GM13977 (cell line): ENCODE measurements around the gene KCND3.

Source experiments
- DNase-seq: peaks from one replicate; pipeline ENCODE4 v3.0.0; 2012; ENCODE audit warnings: low spot score
- in situ Hi-C: fragments of 300-500 bp; cut with MboI; formaldehyde crosslinking; loops from one replicate; pipeline ENCODE4 v1.12.0; 2022; ENCODE audit warnings: low sequenced_read_pairs, low pct_unique_long_range_greater_than_20kb, mixed read lengths, inconsistent platforms; ENCODE audit not compliant: unreplicated experiment
- TF ChIP-seq, protein P1 (sequence below): IDR thresholded peaks from 2 replicates; pipeline ENCODE4 v1.5.1; 2012; ENCODE audit warnings: mild to moderate bottlenecking, control low read depth; ENCODE audit not compliant: insufficient read depth; ENCODE audit errors: extremely low read depth, missing control alignments

The KCND3 gene

DNA sequence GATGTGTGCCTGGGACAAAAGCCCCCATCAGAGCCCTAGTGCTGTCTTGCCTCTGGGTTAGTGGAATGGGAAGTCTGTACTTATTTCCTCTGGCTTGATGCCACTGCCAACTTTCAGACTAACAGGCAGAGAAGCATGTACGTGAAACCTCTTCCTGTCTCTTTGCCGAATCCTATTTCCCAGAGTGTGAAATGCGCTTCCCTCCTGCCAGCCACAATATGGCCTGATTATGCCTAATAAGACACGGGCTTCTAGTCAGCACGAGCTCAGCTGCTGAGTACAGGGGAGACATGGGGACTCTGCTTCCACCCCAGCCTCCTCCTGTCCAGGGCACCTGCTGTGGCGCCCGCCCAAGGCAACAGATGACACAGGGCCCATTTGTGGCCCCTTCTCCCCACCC is 111.4 kb downstream of the KCND3 start:
- no peak for DNase-seq
- TF ChIP-seq, protein P1, sequence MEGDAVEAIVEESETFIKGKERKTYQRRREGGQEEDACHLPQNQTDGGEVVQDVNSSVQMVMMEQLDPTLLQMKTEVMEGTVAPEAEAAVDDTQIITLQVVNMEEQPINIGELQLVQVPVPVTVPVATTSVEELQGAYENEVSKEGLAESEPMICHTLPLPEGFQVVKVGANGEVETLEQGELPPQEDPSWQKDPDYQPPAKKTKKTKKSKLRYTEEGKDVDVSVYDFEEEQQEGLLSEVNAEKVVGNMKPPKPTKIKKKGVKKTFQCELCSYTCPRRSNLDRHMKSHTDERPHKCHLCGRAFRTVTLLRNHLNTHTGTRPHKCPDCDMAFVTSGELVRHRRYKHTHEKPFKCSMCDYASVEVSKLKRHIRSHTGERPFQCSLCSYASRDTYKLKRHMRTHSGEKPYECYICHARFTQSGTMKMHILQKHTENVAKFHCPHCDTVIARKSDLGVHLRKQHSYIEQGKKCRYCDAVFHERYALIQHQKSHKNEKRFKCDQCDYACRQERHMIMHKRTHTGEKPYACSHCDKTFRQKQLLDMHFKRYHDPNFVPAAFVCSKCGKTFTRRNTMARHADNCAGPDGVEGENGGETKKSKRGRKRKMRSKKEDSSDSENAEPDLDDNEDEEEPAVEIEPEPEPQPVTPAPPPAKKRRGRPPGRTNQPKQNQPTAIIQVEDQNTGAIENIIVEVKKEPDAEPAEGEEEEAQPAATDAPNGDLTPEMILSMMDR, result no peak
- in situ Hi-C loops, result no loop called here

DNA sequence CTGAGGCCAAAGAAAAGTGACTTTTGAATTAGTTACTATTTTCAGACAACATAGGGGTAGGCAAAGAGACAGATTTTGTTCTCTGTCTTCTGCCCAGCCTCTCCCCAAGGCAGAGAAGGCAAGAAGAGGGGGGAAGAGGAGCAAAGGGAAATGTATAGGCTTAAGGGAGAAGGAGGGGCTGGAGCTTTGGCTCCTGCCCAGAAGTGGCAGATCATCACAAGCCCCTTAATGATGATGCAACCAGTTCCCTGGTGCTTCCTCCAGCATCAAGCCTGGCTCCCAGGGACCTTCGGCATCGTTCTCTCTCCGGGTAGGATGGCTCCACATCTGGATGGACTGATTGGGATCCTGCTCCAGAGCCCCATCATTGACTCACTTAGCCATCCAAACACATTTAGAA is 112.8 kb downstream of the KCND3 start:
- TF ChIP-seq, protein P1, result no peak
- no peak for DNase-seq
- in situ Hi-C loops, result no loop called here

DNA sequence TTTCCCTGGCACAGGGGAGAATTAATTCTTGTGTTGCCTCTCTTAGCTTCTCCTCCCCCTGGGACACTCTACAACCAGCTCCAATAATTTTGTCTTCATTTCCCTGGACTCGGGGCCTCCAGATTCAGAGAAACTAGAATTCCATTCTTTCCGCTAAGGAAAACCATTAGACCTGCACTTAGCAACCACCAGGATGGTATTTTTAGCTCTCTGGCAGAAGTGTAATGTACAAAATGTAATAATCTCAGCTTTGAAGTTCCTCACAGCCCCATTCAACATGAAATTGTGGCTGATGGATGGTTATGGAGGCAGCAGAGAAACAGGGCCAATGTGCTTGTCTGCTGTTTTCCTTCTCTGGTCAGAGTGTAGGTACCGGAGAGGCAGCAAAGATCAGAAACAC is 113.8 kb downstream of the KCND3 start:
- TF ChIP-seq, protein P1, result no peak
- in situ Hi-C loops, result no loop called here
- no peak for DNase-seq

DNA sequence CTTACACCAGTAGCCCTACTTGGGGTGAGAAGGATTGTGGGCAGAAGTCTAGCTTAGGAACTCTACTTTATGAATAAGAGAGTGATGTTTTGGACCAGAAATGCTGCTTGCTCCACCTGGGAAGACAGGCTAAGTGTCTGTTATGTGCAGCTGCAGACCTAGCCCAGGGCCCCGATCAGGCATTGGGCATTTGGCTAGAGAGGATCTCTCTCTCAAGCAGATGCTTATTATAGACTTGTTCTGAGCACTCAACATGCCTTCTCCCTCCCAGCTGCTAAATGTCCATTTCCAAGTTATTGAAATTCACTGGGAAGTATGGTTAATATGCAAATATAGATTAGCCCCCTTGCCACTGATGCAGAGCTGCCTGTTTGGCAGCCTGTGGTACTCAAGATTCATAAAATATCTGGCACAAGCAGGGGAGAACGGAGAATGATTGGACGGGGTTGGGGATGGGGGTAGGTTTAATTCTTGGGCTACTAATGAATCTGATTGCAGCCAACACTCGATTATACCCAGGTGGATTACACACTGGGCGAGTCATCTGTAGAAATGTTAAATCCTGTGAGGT is 115.9 kb downstream of the KCND3 start:
- TF ChIP-seq, protein P1, result no peak
- in situ Hi-C loops, result no loop called here
- DNase-seq, result no peak

DNA sequence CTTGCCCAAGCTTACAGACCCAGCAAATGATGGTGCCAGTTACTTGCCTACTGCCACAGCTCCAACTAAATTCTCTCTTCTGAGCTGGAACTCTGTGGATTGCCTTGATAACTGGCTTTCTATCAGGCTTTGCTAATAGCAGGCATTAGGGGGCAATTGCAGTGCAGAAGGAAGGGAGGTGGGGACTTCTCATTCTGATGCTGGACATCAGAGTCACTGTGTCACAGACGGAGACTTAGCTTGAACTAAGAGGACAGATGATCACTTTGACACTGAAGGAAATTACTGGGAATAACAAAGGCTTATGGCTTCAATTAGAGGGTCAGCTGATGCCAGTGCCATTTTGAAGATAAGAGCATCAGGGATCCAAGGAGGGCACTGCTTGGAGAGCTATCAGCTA is 119.3 kb downstream of the KCND3 start:
- DNase-seq, result no peak
- TF ChIP-seq, protein P1, result no peak
- in situ Hi-C loops, result no loop called here

DNA sequence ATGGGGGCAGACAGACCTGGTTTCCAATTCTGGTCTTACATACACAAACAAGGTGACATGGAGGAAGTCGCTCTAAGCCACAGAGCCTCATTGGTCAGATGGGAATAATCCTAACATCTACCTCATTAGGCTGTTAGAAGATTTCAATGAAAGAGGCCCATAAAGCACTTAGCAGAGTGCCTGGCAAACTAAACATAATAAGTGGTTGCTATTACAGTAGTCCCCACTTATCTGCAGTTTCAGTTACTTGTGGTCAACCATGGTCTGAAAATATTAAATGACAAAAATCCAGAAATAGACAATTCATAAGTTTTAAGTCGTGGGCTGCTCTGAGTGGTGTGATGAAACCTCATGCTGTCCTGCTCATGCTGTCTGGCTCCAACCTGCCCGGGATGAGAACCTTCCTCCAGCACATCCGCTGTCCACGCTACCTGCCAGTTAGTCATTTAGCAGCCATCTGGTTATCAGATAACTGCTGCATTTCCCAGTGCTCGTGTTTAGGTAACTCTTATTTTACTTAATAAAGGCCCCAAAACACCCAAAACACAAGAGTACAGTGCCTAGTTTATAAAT is 121.5 kb downstream of the KCND3 start:
- TF ChIP-seq, protein P1, result no peak
- in situ Hi-C loops, result no loop called here
- no peak for DNase-seq
